H1 (cell line): ENCODE measurements around the gene INPP5B. TPM values are rescaled to one million over a fixed set of nuclear protein-coding genes. Genes with fewer than 3 reads are reported as not detected.
A peak's percentile ranks its signal among the peaks of the same experiment; 100 is the strongest.

Source experiments
- CTCF ChIA-PET: fragments of 300-600 bp; sonication (Branson Sonifier 250); formaldehyde crosslinking; loops from one replicate; lab custom pipeline; 2021; ENCODE audit not compliant: partially characterized antibody; lab: Charles Lee
- POLR2A ChIA-PET: fragments of 300-600 bp; sonication (Branson Sonifier 250); formaldehyde crosslinking; loops from one replicate; lab custom pipeline; 2021; ENCODE audit warnings: inconsistent platforms; ENCODE audit not compliant: partially characterized antibody; lab: Charles Lee
- DNase-seq, 2 experiments: peaks; one replicate each; pipeline versions ENCODE4 v3.0.0 to v3.0.0-alpha.2; 2010 to 2022; ENCODE audit warnings: low spot score in 2 of 2, low read depth in 1 of 2, mixed read lengths in 1 of 2
- FAIRE-seq: peaks from 2 replicates; lab custom pipeline; 2011; peaks lifted over from hg19 to GRCh38; lab: Jason Lieb, UNC
- H2AFZ ChIP-seq: 2 replicates; pipeline ENCODE4 v1.8.1; 2012; ENCODE audit warnings: low read length, inconsistent platforms
- H2AK5ac ChIP-seq: 2 replicates; pipeline ENCODE4 v1.6.1; 2013; ENCODE audit warnings: low read depth, low read length
- H2BK120ac ChIP-seq: replicated peaks from 2 replicates; pipeline ENCODE3; 2013; ENCODE audit warnings: low read depth, low read length, inconsistent platforms
- H2BK12ac ChIP-seq: 2 replicates; pipeline ENCODE4 v1.6.1; 2013; ENCODE audit warnings: low read depth, low read length
- H2BK15ac ChIP-seq: 2 replicates; pipeline ENCODE4 v1.6.1; 2013; ENCODE audit warnings: low read length
- H2BK20ac ChIP-seq: 2 replicates; pipeline ENCODE4 v1.6.1; 2013; ENCODE audit warnings: low read length
- H2BK5ac ChIP-seq: 2 replicates; pipeline ENCODE4 v1.6.1; 2013; ENCODE audit warnings: low read depth, low read length
- H3K14ac ChIP-seq: 2 replicates; pipeline ENCODE4 v1.6.1; 2013; ENCODE audit warnings: inconsistent platforms; ENCODE audit not compliant: insufficient read length
- H3K18ac ChIP-seq: 2 replicates; pipeline ENCODE4 v1.6.1; 2013; ENCODE audit warnings: low read length; ENCODE audit errors: extremely low read depth
- H3K23ac ChIP-seq: 2 replicates; pipeline ENCODE4 v1.6.1; 2013; ENCODE audit warnings: inconsistent platforms; ENCODE audit not compliant: insufficient read length
- H3K23me2 ChIP-seq: 2 replicates; pipeline ENCODE4 v1.6.1; 2013; ENCODE audit warnings: low read depth, low read length
- H3K27ac ChIP-seq: 2 replicates; pipeline ENCODE4 v1.6.1; 2011; ENCODE audit warnings: low read depth, low read length, inconsistent platforms
- H3K27me3 ChIP-seq, 4 experiments: replicated peaks in 1 of 4; 1 replicate in 1 of 4; 2 replicates in 3 of 4; pipeline versions ENCODE4 v1.6.1 to v1.8.1; 2011 to 2013; ENCODE audit warnings: low read length in 3 of 4, mild to moderate bottlenecking in 3 of 4, inconsistent platforms in 2 of 4, mixed read lengths in 2 of 4, moderate library complexity in 1 of 4; ENCODE audit not compliant: control insufficient read depth in 3 of 4, insufficient read depth in 3 of 4; ENCODE audit errors: extremely low read depth in 1 of 4
- H3K36me3 ChIP-seq, 4 experiments: 2 replicates each; pipeline versions ENCODE4 v1.6.1 to v1.8.1; 2011 to 2013; ENCODE audit warnings: mild to moderate bottlenecking in 4 of 4, low read length in 3 of 4, moderate library complexity in 2 of 4, control low read depth in 1 of 4, inconsistent platforms in 1 of 4; ENCODE audit not compliant: insufficient read depth in 4 of 4, control insufficient read depth in 2 of 4
- H3K4ac ChIP-seq: replicated peaks from 2 replicates; pipeline ENCODE3; 2013; ENCODE audit warnings: low read length, low read depth, mixed read lengths, inconsistent platforms; ENCODE audit not compliant: insufficient read length
- H3K4me1 ChIP-seq, 4 experiments: replicated peaks in 1 of 4; 1 replicate in 1 of 4; 2 replicates in 3 of 4; pipeline versions ENCODE4 v1.6.1 to v1.8.1; 2011 to 2013; ENCODE audit warnings: low read length in 3 of 4, inconsistent platforms in 2 of 4, mixed read lengths in 1 of 4; ENCODE audit not compliant: insufficient read depth in 4 of 4, control insufficient read depth in 3 of 4
- H3K4me2 ChIP-seq, 2 experiments: 2 replicates each; pipeline versions ENCODE4 v1.6.1 to v1.8.1; 2011 to 2013; ENCODE audit warnings: low read depth in 2 of 2, low read length in 2 of 2, control low read depth in 1 of 2, inconsistent platforms in 1 of 2, mild to moderate bottlenecking in 1 of 2; ENCODE audit not compliant: insufficient read depth in 1 of 2
- H3K4me3 ChIP-seq, 4 experiments: fragments of 200-600, 300-600 bp in 1 of 4; sonication (generic), shearing (Covaris generic), sonication (Bioruptor Twin) in 1 of 4; 2 replicates each; pipeline versions ENCODE4 v1.5.1 to v1.8.1; 2011 to 2016; ENCODE audit warnings: low read length in 4 of 4, low read depth in 3 of 4, control low read depth in 2 of 4, inconsistent platforms in 2 of 4, mild to moderate bottlenecking in 2 of 4, mixed read lengths in 1 of 4, moderate library complexity in 1 of 4; ENCODE audit not compliant: insufficient read depth in 2 of 4; ENCODE audit errors: extremely low read depth in 1 of 4
- H3K56ac ChIP-seq: replicated peaks from 2 replicates; pipeline ENCODE3; 2013; ENCODE audit warnings: low read depth, mild to moderate bottlenecking, mixed read lengths, low read length, inconsistent platforms; ENCODE audit not compliant: insufficient read length
- H3K79me1 ChIP-seq: 2 replicates; pipeline ENCODE4 v1.6.1; 2013; ENCODE audit warnings: low read depth, low read length, control low read depth
- H3K79me2 ChIP-seq, 2 experiments: 2 replicates each; pipeline versions ENCODE4 v1.6.1 to v1.8.1; 2012 to 2013; ENCODE audit warnings: low read length in 2 of 2, mild to moderate bottlenecking in 2 of 2, inconsistent platforms in 1 of 2; ENCODE audit not compliant: insufficient read depth in 2 of 2, control insufficient read depth in 1 of 2
- H3K9ac ChIP-seq, 4 experiments: replicated peaks in 1 of 4; 1 replicate in 1 of 4; 2 replicates in 3 of 4; pipeline versions ENCODE4 v1.6.1 to v1.8.1; 2011 to 2013; ENCODE audit warnings: low read depth in 3 of 4, low read length in 3 of 4, control low read depth in 2 of 4, mild to moderate bottlenecking in 2 of 4, moderate library complexity in 2 of 4, inconsistent platforms in 1 of 4; ENCODE audit errors: extremely low read depth in 1 of 4
- H3K9me3 ChIP-seq, 2 experiments: 2 replicates each; pipeline versions ENCODE4 v1.6.1 to v1.8.1; 2012 to 2013; ENCODE audit warnings: mild to moderate bottlenecking in 2 of 2, moderate library complexity in 2 of 2, control low read depth in 1 of 2, inconsistent platforms in 1 of 2, low read depth in 1 of 2, low read length in 1 of 2, mixed read lengths in 1 of 2; ENCODE audit not compliant: insufficient read depth in 2 of 2
- H4K20me1 ChIP-seq, 2 experiments: replicated peaks in 1 of 2; 2 replicates each; pipeline versions ENCODE3 to v1.8.1; 2011 to 2013; ENCODE audit warnings: inconsistent platforms in 2 of 2, low read length in 2 of 2, mild to moderate bottlenecking in 1 of 2; ENCODE audit not compliant: insufficient read depth in 2 of 2, control insufficient read depth in 1 of 2
- H4K5ac ChIP-seq: 2 replicates; pipeline ENCODE4 v1.6.1; 2013; ENCODE audit warnings: low read length, low read depth, mixed read lengths, inconsistent platforms; ENCODE audit not compliant: insufficient read length
- H4K8ac ChIP-seq: 2 replicates; pipeline ENCODE4 v1.8.0; 2013; ENCODE audit warnings: mild to moderate bottlenecking, moderate library complexity, low read length, inconsistent platforms; ENCODE audit not compliant: insufficient read depth; ENCODE audit errors: extremely low read depth
- H4K91ac ChIP-seq: replicated peaks from 2 replicates; pipeline ENCODE3; 2013; ENCODE audit warnings: low read length, mixed read lengths, inconsistent platforms; ENCODE audit not compliant: insufficient read length
- CTCF ChIP-seq, 3 experiments: IDR thresholded peaks; 1 replicate in 2 of 3; 2 replicates in 1 of 3; pipeline versions ENCODE4 v1.5.1 to v1.6.1; 2011; ENCODE audit warnings: low read length in 3 of 3, mild to moderate bottlenecking in 3 of 3, inconsistent platforms in 2 of 3, low read depth in 1 of 3, moderate library complexity in 1 of 3; ENCODE audit not compliant: insufficient read depth in 1 of 3; ENCODE audit errors: control extremely low read depth in 1 of 3
- EGR1 ChIP-seq: IDR thresholded peaks from 2 replicates; pipeline ENCODE4 v1.6.1; 2011; ENCODE audit warnings: low read depth, low read length, borderline replicate concordance
- RNF2 ChIP-seq: fragments of 200-900, 300-1000 bp; sonication (generic); IDR thresholded peaks from 2 replicates; pipeline ENCODE4 v1.7.1; 2016; ENCODE audit warnings: borderline replicate concordance, low read depth, mild to moderate bottlenecking, antibody characterized with exemption, low read length; ENCODE audit not compliant: poor library complexity, severe bottlenecking; ENCODE audit errors: missing control alignments
- SRF ChIP-seq: IDR thresholded peaks from 2 replicates; pipeline ENCODE4 v1.6.1; 2011; ENCODE audit warnings: mild to moderate bottlenecking, low read depth, low read length, moderate library complexity
- TBP ChIP-seq: IDR thresholded peaks from 2 replicates; pipeline ENCODE4 v1.6.1; 2011; ENCODE audit warnings: low read depth, low read length, improper control_type of control experiment
- TCF12 ChIP-seq: IDR thresholded peaks from 2 replicates; pipeline ENCODE4 v1.6.1; 2011; ENCODE audit warnings: low read depth, mild to moderate bottlenecking, low read length
- WGBS, 2 experiments: shearing (Covaris generic) in 1 of 2; methylation state at CpG; one replicate each; pipeline versions ENCODE4 v1.1.6 to v1.1.7; 2013 to 2015; ENCODE audit warnings: low lambda C conversion rate in 2 of 2, mixed read lengths in 2 of 2, inconsistent platforms in 1 of 2, low coverage in 1 of 2, missing lambda C conversion rate in 1 of 2; ENCODE audit not compliant: insufficient replicate concordance in 2 of 2, insufficient coverage in 1 of 2, insufficient read length in 1 of 2; ENCODE audit errors: extremely low coverage in 1 of 2, missing lambda C conversion rate in 1 of 2; 5-methylcytosine and 5-hydroxymethylcytosine counted together
- polyA plus RNA-seq, 7 experiments: library from polyadenylated mRNA; depleted of rRNA in 3 of 7; stranded (reverse) in 5 of 7; unstranded in 2 of 7; fragments of >200 nt in 5 of 7; fragments of 200-250 nt in 2 of 7; gene quantifications; 1 replicate in 5 of 7; 2 replicates in 1 of 7; 4 replicates in 1 of 7; pipeline versions ENCODE4 v1.2.1 to v1.2.3, GENCODE V29; 2011 to 2013; ENCODE audit warnings: missing spikeins in 2 of 7, mixed read lengths in 2 of 7
- total RNA-seq: library from RNA; stranded (reverse); fragmentation: NEBNext Ultra II Directional; extraction: Animal tissue kit (Norgen Biotek cat#: 25700); gene quantifications from 2 replicates; pipeline ENCODE4 v1.2.1, GENCODE V29; 2021

INPP5B gene
- total and polyA plus RNA-seq, 2 of the 8 experiments (the other 6 are each of a cell fraction or from before 2014, with no cell fraction given): 14.0 to 23.7 TPM

GRCh38 chr1:37875833-37876232 lies 71.0 kb downstream of the INPP5B start:
- CTCF ChIA-PET: interaction anchor here (0.6 to 3.5 kb wide), 11 partner anchors 8 to 1802 kb away, joined by 3 to 20 read pairs (median 4); partner anchors contain the start of gene MTF1

More at GRCh38 chr1:37875833-37876232, 71.0 kb downstream of the INPP5B start:
- H2BK15ac ChIP-seq: no peak overlapping the region
- no peaks in the 10 kb centered on the region for H3K23me2 ChIP-seq
- H3K23ac ChIP-seq: no peak overlapping the region
- H3K9ac ChIP-seq: no peak overlapping the region
- H3K9me3 ChIP-seq: no peaks in the 10 kb centered on the region
- no peak overlapping the region for H2BK5ac ChIP-seq
- H3K79me1 ChIP-seq: no peaks in the 10 kb centered on the region
- no peak overlapping the region for H3K18ac ChIP-seq
- TF ChIP-seq CTCF (IDR thresholded peaks at IDR 0.05; ENCODE audit: control extremely low read depth in 1 of 3, insufficient read depth in 1 of 3, low read depth in 1 of 3, low read length in 3 of 3) (peak in 1 of 3 experiments; percentile 7; a peak in 1 of 4 replicates), TCF12 (no peak), SRF (no peak), RNF2 (no peak), TBP (no peak), EGR1 (no peak)
- no peak overlapping the region for H3K4me3 ChIP-seq
- H2BK20ac ChIP-seq: no peak overlapping the region
- H3K4ac ChIP-seq: no peak overlapping the region
- peaks cover 4 to 41% (median 24%) of the 10 kb centered on the region in 4 experiments; a peak in 7 of 8 replicates for H3K36me3 ChIP-seq
- no peak overlapping the region for H2BK120ac ChIP-seq
- no peaks in the 10 kb centered on the region for H3K27me3 ChIP-seq
- no peak overlapping the region for H2AK5ac ChIP-seq
- no peak overlapping the region for H2AFZ ChIP-seq
- peaks cover 0 to 3% of the 10 kb centered on the region in 2 experiments for H4K20me1 ChIP-seq
- H4K91ac ChIP-seq: no peak overlapping the region
- WGBS, 2 experiments: 100% methylated on average over 1 of the region's 1 CpG; no CpG with 5 or more reads in 1 of the 2 experiments
- H3K14ac ChIP-seq: no peak overlapping the region
- H2BK12ac ChIP-seq: no peak overlapping the region
- FAIRE-seq (no peak), DNase-seq (no peak)
- no peak overlapping the region for H3K4me2 ChIP-seq
- no peak overlapping the region for H3K27ac ChIP-seq
- no peak overlapping the region for H3K56ac ChIP-seq
- no peaks in the 10 kb centered on the region for H3K4me1 ChIP-seq
- no peak overlapping the region for H4K8ac ChIP-seq
- no peak overlapping the region for H4K5ac ChIP-seq
- POLR2A ChIA-PET: no interaction called here
- H3K79me2 ChIP-seq: no peaks in the 10 kb centered on the region
